ENCODE results near the gene SGCD.

- TF ChIP-seq CTCF (conservative IDR thresholded peaks at IDR 0.05 in 1 of 2, IDR thresholded peaks at IDR 0.05 in 1 of 2; ENCODE audit: extremely low read depth in 1 of 2, insufficient read depth in 1 of 2, low read depth in 1 of 2, low read length in 2 of 2) (no peak), EZH2 (IDR thresholded peaks at IDR 0.05; ENCODE audit: borderline replicate concordance, low read length) (no peak)
These were observed 82.9 kb downstream of the SGCD start for GRCh38 chr5:156409834-156410233.

Measured in mammary epithelial cell (primary cell).